ENCODE data around the gene RXRG. TPM values are rescaled to one million over a fixed set of nuclear protein-coding genes. Genes with fewer than 3 reads are reported as not detected.

RXRG gene
- total RNA-seq, 1 experiment from 2014 or later: not detected

DNA sequence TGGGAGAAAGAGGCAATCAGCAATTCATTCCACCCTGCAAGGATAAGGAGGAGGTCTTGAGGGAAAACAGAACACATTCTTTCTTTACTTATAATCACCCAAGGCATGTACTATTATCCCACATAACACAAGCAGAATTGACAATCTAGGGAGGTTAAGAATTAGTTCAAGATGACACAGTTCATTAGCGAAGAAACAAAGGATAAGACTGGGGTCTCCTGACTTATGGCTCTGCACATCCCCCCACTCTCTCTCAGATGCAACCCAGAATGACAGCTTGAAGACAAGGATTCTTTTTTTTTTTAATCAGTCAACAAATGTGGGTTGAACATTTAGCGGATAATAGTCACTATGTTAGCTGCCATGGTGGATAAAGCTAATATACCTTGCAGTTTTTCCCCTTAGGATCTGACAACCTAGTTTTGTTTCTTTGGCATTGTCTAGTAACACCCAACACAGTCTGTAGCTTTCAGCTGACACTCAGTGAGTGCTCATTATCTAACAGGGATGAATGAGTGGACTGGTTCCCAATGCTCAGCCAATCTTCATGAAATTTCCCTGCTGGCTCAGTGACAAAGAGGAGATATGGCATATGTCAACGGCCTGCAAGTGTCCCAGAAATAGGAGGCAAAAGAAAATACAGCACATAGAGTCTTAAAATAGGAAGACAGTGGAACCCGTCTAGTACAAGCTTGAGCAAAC, 35.1 kb downstream of the RXRG start:
- no peaks in the 10 kb centered on the region for H3K79me1 ChIP-seq (ENCODE audit: insufficient read depth, low read depth, low read length, poor library complexity, severe bottlenecking)
- TF ChIP-seq, protein P1, sequence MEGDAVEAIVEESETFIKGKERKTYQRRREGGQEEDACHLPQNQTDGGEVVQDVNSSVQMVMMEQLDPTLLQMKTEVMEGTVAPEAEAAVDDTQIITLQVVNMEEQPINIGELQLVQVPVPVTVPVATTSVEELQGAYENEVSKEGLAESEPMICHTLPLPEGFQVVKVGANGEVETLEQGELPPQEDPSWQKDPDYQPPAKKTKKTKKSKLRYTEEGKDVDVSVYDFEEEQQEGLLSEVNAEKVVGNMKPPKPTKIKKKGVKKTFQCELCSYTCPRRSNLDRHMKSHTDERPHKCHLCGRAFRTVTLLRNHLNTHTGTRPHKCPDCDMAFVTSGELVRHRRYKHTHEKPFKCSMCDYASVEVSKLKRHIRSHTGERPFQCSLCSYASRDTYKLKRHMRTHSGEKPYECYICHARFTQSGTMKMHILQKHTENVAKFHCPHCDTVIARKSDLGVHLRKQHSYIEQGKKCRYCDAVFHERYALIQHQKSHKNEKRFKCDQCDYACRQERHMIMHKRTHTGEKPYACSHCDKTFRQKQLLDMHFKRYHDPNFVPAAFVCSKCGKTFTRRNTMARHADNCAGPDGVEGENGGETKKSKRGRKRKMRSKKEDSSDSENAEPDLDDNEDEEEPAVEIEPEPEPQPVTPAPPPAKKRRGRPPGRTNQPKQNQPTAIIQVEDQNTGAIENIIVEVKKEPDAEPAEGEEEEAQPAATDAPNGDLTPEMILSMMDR (conservative IDR thresholded peaks at IDR 0.05): no peak
- H3K4me3 Mint-ChIP-seq: no peak overlapping the region
- no peak overlapping the region for H3K27ac Mint-ChIP-seq
- no peak overlapping the region for H3K9ac ChIP-seq (ENCODE audit: extremely low read depth, insufficient read length, low read length)
- no peak overlapping the region for H3K56ac ChIP-seq (ENCODE audit: insufficient read length, low read depth, low read length)
- H2BK5ac ChIP-seq (ENCODE audit: insufficient read length, low read length): no peak overlapping the region
- H4K20me1 ChIP-seq (ENCODE audit: control insufficient read depth, insufficient read depth, insufficient read length): no peaks in the 10 kb centered on the region
- DNase-seq: no peak
- no peak overlapping the region for H2AFZ ChIP-seq (ENCODE audit: low read length)
- no peaks in the 10 kb centered on the region for H3K23me2 ChIP-seq (ENCODE audit: insufficient read length, low read depth, low read length, poor library complexity, severe bottlenecking)
- H3K4me1 Mint-ChIP-seq: no peaks in the 10 kb centered on the region
- no peak overlapping the region for H3K23ac ChIP-seq (ENCODE audit: insufficient read length, low read depth, low read length)
- H2BK15ac ChIP-seq (ENCODE audit: low read depth, low read length): no peak overlapping the region
- H2BK12ac ChIP-seq (ENCODE audit: insufficient read length, low read depth, low read length): no peak overlapping the region
- no peaks in the 10 kb centered on the region for H3K9me3 Mint-ChIP-seq
- no peak overlapping the region for H4K5ac ChIP-seq (ENCODE audit: insufficient read length, low read depth, low read length)
- H3K14ac ChIP-seq (ENCODE audit: insufficient read depth, low read length): no peak overlapping the region
- H4K8ac ChIP-seq (replicated peaks; ENCODE audit: insufficient read length, low read depth, low read length): no peak overlapping the region
- no peaks in the 10 kb centered on the region for H3K4me1 ChIP-seq (ENCODE audit: insufficient read depth, low read length)
- peaks cover 5% of the 10 kb centered on the region; the same call in 1 of the 2 replicates for H3K27me3 Mint-ChIP-seq (ENCODE audit: low read depth)
- WGBS (ENCODE audit: extremely low coverage, insufficient read length, low lambda C conversion rate): no CpG with 5 or more reads among the region's 4 CpGs
- no peak overlapping the region for H3K18ac ChIP-seq (ENCODE audit: insufficient read length, low read depth, low read length)
- H3T11ph ChIP-seq (ENCODE audit: low read length): no peak overlapping the region
- H3K27me3 ChIP-seq (ENCODE audit: insufficient read depth, low read length): no peaks in the 10 kb centered on the region
- H3K9me3 ChIP-seq (ENCODE audit: control insufficient read depth, low read depth, low read length): no peaks in the 10 kb centered on the region
- no peaks in the 10 kb centered on the region for H3K79me2 ChIP-seq (ENCODE audit: insufficient read depth, low read length)
- H3K4ac ChIP-seq (ENCODE audit: low read depth, low read length): no peak overlapping the region
- no peak overlapping the region for H3K4me2 ChIP-seq (ENCODE audit: insufficient read depth, insufficient read length, low read length)
- no peak overlapping the region for H2AK5ac ChIP-seq (ENCODE audit: insufficient read length, low read length)
- H3K27ac ChIP-seq (ENCODE audit: insufficient read length, low read depth, low read length): no peak overlapping the region
- H2BK120ac ChIP-seq (ENCODE audit: low read depth, low read length, poor library complexity, severe bottlenecking): no peak overlapping the region
- no peak overlapping the region for H4K91ac ChIP-seq (ENCODE audit: insufficient read length, low read depth, low read length)
- no peak overlapping the region for H2BK20ac ChIP-seq (ENCODE audit: low read depth, low read length, poor library complexity, severe bottlenecking)
- no peaks in the 10 kb centered on the region for H3K36me3 Mint-ChIP-seq (ENCODE audit: insufficient read depth in 1 of 3, low read depth in 3 of 3)

Measured in H9 (cell line).